SIG-M5 treated with dmso at 0.1 percent for 504 hours (cell line): ENCODE measurements around the gene AS3MT.
A peak's percentile ranks its signal among the peaks of the same experiment; 100 is the strongest.

Experiments used
- DNase-seq: peaks from one replicate; lab custom pipeline; 2025; ENCODE audit not compliant: unreplicated experiment; lab: John Stamatoyannopoulos, UW

AS3MT gene

DNA sequence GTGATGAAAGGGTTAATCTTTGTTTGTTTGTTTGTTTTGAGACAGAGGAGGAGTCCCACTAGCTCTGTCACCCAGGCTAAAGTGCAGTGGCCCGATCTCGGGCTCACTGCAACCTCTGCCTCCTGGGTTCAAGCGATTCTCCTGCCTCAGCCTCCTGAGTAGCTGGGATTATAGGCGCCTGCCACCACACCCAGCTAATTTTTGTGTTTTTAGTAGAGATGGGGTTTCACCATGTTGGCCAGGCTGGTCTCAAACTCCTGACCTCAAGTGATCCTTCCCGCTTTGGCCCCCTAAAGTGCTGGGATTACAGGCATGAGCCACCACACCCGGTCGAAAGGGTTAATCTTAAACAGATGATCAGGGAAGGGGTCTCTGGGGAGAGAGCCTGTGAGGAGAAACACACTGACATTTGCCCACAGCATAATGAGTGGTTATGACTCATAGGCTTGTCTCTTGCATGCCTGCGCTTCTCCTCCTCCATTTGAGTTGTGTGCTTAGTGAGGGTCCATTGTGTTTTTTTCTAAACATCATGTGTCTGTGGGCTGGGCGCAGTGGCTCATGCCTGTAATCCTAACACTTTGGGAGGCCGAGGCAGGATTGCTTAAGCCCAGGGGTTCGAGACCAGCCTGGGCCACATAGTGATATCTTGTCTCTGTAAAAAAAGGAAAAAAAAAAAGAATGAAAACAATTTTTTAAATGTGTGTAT, 13.4 kb upstream of the AS3MT start:
- peak; percentile 62 for DNase-seq

- no peak for DNase-seq
These were observed 12.4 kb upstream of the AS3MT start for GRCh38 chr10:102856758-102857424.

DNA sequence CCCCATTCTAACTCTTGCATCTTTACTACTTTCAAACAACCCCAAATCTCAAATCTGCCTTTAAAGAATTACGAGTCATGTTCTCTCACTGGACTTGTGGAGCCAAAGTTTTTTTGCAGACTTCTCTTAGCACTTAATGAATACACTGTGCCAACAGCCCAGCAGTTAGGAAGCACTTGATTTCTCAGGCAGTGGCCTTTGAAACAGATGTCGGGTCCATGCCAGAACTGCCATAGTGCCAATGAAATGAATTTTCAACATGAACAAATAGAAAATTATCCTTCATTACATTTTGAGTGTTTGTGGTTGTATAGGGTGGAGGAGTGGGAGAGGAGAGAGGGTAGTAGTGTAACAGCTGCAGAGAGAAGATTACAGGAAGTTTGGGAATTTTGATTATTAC, 9.4 kb upstream of the AS3MT start:
- DNase-seq = no peak

GRCh38 chr10:102863660-102864059, 5.6 kb upstream of the AS3MT start:
- no peak for DNase-seq

GRCh38 chr10:102865620-102866019, 3.6 kb upstream of the AS3MT start:
- no peak for DNase-seq

GRCh38 chr10:102868911-102869257, 386 bp upstream of the AS3MT start:
- no peak for DNase-seq

DNA sequence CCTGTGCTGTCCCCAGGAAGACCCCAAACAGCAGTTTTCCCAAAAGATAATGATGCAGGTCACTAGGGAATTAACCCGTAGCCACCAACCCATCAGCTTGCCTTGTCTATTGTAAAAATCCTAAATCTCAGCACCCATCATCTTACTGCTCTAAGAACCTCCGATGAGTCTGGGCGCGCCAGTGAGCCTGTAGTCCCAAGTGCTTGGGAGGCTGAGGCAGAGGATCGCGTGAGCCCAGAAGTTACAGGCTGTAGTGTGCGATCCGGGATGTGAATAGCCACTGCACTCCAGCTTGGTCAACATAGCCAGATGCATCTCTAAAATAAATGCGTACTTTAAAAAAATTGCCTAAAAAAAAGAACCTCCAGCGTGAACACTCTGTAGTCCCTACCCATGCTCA, 951 bp downstream of the AS3MT start:
- DNase-seq = no peak

- no peak for DNase-seq
These were observed 2.9 kb downstream of the AS3MT start for GRCh38 chr10:102872163-102872562.

GRCh38 chr10:102876747-102877153, 7.5 kb downstream of the AS3MT start:
- no peak for DNase-seq

DNA sequence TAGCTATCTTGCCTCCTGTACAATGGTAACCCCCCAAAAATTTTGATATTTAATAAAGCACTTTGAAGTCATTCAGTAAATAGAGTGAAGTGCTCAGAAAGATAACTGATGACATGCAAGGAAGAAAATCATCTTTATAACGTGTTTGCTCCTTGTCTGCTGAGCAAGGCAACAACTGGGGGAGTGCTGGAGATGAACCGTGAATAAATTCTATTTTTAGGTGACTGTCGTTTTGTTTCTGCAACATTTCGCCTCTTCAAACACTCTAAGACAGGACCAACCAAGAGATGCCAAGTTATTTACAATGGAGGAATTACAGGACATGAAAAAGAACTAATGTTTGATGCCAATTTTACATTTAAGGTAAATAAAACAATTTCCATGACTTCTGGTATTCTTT, 9.4 kb downstream of the AS3MT start:
- DNase-seq = no peak

- DNase-seq = no peak
These were observed 11.0 kb downstream of the AS3MT start for GRCh38 chr10:102880256-102880655.

GRCh38 chr10:102888048-102888447, 18.8 kb downstream of the AS3MT start:
- DNase-seq = no peak

DNA sequence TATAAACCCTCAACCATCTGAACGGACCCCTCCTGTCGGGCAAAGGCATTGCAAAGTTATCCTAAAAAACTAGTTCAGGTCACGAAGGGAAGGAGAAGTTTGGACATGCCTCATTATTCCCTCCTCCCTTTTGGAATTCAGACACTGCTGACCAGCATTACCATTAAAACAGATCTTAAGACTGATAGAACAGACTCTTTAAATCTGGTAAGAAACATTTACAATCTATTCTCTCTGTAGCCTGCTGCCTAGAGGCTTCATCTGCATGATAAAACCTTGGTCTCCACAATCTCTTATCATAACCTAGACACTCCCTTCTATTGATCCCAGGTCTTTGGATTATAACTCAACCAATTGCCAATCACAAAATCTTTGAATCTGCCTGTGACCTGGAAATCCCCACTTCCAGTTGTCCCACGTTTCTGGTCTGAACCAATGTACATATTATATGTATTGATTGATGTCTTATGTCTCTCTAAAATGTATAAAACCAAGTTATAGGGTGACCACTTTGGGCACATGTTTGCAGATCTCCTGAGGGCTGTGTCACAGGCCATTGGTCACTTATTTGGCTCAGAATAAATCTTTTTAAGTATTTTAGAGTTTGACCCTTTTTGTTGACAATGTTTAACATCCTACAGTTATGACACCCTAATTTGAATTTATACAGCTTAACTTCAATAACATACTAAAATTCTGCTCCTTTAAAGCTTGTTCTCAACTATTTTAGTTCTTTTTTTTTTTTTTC, 25.4 kb downstream of the AS3MT start:
- DNase-seq = no peak

DNA sequence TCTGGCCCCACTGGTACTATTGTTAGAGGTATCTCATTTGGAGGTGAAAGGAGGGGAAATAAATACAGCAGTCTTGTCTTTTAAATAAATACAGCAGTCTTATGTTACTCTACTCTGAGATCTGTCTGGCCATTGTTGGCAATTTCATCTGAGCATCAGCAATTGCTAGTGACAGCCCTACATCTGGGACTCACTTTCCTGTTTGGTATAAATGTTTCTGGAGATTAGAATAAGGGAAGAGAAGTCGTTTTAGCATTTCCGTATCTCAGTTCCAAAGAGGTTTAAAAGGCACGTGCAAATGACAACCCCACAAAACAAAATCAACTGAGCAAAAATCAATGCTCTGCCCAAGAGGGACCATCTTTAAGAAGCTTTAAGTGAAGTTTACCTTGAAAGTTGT, 30.7 kb downstream of the AS3MT start:
- DNase-seq = no peak

DNA sequence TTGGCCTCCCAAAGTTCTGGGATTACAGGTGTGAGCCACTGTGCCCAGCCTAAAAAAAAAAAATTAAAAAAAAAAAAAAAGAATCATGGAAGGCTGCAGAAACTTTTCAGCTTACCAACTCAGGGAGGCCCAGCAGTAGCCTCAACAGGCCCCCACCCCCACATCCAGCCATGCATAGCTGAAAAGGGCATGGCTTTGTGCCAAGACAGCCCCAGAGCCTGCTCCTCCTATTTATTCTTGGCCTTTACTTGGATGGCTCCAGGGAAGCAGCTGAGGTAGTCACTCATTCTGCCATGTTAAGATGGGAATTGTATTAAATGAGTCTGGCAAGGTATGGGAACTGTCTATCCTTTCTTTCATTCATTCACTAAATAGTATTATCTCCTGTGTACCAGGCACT, 35.1 kb downstream of the AS3MT start:
- no peak for DNase-seq

DNA sequence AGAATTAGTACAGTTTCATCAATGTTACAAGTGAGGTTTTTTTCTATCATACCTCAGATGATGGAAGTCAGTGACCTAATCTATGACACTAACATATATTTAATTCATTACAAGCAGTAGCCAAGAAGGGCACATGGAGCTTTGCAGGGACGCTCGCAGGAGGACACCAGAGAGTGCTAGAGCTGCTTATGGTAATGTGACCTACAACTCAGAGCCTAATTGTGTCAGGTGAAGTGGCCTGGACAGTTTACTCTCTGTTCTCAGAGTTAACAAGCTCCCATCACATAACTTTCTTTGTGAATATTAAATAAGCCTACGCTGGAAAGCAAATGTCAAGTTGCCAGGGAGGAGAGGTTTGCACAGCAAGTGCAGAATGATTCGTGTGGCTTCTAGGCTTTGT, 37.2 kb downstream of the AS3MT start:
- no peak for DNase-seq

DNA sequence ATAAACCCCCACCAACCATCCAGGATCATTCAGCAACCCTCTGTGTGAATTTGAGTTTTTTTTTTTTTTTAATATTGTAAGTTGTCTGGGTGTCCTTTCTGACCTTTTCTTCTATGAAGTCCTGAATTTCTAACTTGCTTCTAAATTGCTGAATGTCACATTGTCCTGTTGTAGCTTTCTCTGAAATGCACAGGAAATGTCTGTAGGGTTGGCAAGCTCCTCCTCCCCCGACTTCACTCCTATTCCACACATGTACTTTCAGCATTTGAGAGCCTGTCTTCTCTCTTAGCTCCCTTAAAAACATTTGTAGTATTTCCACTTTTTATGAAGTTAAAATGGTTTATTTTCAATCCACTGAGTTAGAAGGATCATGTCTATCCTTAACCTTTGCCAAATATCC, 45.5 kb downstream of the AS3MT start:
- no peak for DNase-seq

GRCh38 chr10:102916173-102916572, 46.9 kb downstream of the AS3MT start:
- DNase-seq = no peak

- DNase-seq = peak; percentile 52
These were observed 48.2 kb downstream of the AS3MT start for GRCh38 chr10:102917314-102917961.

GRCh38 chr10:102917962-102918816, 48.9 kb downstream of the AS3MT start, which contains the start of gene CNNM2:
CNNM2 (plus strand) TSS chr10:102918294; CDS start chr10:102918481, 187 bp downstream.
- DNase-seq = peak; percentile 98

DNA sequence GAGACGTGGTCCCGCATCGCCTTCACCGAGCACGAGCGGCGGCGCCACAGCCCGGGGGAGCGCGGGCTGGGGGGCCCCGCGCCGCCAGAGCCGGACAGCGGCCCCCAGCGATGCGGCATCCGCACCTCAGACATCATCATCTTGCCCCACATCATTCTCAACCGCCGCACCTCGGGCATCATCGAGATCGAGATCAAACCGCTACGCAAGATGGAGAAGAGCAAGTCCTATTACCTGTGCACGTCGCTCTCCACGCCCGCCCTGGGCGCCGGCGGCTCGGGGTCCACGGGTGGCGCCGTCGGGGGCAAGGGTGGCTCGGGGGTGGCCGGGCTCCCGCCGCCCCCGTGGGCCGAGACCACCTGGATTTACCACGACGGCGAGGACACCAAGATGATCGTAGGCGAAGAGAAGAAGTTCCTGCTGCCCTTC, 49.6 kb downstream of the AS3MT start:
- peak; percentile 11 for DNase-seq
